HG02759 (cell line): ENCODE data around the gene MEG3.
"Not testable (repeated sequence)": the region's sequence is repeated elsewhere in the genome, so short reads cannot be mapped to it uniquely, and the experiment has no call there.

ENCODE experiments used
- ATAC-seq: cut with Tn5 transposase; IDR thresholded peaks from one replicate; pipeline ENCODE4 v1.9.1; 2021; ENCODE audit warnings: mild to moderate bottlenecking, moderate library complexity; ENCODE audit not compliant: unreplicated experiment

Gene MEG3

DNA sequence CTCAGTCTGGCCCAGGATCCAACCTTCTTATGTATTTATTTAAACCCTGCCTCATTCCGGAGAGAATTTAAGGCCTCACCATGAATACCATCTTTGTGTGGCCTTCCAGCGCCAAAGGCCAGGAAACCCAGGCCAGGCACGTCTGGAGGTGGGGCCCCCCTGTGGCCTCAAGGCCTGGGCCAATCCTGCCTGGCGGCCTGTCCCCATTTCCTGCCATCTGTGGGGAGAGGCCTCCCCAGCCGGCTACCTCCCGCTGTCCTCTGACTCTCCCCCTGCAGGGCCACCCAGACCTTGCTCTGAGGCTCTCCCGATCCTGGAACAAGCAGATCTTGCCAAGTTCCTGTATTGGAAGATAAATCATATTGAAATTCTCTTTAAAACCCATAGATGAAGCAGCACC lies 37.4 kb upstream of the MEG3 start:
- no peak for ATAC-seq

- ATAC-seq: no peak
These were observed 37.0 kb upstream of the MEG3 start for GRCh38 chr14:100788942-100789341.

GRCh38 chr14:100789460-100790417 lies 36.2 kb upstream of the MEG3 start:
- no peak for ATAC-seq

GRCh38 chr14:100790502-100791347 lies 35.2 kb upstream of the MEG3 start:
- ATAC-seq: no peak

DNA sequence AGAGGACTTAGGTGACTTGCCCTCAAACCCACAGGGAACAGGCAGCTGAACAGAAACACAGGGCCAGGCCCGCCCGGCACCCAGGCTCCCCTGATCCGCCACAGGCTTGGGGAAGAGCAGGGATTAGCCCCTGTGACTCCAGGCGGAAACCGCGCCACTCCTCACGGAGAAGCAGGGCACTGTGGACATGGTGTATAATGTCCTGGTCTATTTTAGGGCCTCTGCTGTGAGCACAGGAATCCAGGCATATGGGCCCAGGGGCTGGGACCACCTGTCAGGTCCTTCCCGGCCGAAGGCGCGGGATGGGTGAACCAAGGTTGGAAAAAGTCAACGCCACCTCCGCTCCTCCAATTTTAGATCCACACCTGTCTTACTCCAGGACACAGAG lies 34.6 kb upstream of the MEG3 start:
- no peak for ATAC-seq

DNA sequence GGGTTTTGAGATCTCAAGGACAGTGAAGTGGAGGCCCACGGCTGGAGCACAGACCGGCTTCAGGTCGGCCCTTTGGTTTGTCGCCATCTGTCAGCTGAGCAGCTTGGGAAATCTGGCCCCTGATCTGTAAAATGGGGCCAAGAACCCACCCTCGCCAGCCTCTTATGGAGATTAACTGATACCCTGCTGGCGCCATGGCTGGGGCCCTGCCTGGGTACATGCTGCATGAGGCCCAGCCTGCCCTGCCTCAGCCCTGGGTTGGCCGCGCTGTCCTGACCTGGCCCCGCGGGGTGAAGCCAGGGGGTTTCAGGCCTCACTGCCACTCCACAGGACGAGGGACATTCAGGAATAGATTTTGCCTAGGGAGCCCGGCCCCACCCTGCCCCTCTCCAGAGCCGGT lies 33.9 kb upstream of the MEG3 start:
- ATAC-seq: no peak

- no peak for ATAC-seq
These were observed 29.0 kb upstream of the MEG3 start for GRCh38 chr14:100796946-100797345.

DNA sequence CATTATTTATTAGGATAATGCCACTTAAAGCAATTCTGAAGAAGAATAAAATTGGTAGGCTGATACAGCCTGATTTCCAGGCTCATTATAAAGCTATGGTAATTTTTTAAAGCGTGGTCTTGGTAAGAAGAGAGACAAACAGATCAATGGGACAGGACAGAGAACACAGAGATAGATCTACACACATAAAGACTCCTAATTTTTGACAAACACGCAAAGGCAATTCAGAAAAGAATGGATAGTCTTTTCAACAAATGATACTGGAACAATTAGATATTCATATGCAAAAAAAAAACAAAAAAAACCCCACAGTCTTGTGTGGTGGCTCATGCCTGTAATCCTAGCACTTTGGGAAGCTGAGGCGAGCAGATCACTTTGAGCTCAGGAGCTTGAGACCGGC lies 25.9 kb upstream of the MEG3 start:
- ATAC-seq: no peak

DNA sequence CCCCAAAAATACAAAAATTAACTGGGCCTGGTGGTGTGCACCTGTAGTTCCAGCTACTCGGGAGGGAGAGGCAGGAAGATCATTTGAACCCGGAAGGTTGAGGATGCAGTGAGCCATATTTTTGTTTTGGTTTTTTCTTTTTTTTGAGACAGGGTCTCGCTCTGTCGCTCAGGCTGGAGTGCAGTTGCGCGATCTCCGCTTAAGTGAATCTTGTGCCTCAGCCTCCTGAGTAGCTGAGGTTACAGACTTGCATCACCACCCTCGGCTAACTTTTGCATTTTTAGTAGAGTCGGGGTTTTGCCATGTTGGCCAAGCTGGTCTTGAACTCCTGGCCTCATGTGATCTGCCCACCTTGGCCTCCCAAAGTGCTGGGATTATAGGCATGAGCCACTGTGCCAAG lies 24.5 kb upstream of the MEG3 start:
- ATAC-seq: not testable (repeated sequence)

GRCh38 chr14:100802179-100802578 lies 23.7 kb upstream of the MEG3 start:
- no peak for ATAC-seq

DNA sequence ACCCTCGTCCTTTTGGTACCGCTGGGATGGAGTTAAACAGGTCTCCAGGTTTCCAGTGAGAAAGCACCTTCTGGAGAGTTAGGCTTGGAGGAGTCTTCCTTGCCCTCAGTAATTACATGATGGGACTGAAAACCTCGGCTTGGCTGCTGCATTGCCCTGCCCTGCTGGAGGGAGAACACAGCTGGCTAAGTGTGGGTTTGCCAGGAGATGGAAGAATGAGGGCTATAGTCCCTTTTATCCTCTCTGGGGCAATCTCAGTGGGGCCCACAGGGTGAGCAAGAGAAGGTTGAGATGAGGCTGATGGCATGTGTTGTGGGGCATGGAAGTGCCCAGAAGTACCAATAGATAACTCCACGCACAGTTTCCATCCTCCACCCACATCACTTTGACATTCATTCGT lies 23.2 kb upstream of the MEG3 start:
- ATAC-seq: no peak

GRCh38 chr14:100803226-100803625 lies 22.7 kb upstream of the MEG3 start:
- no peak for ATAC-seq

- ATAC-seq: no peak
These were observed 22.2 kb upstream of the MEG3 start for GRCh38 chr14:100803676-100804075.

GRCh38 chr14:100804138-100804537 lies 21.8 kb upstream of the MEG3 start:
- no peak for ATAC-seq

- ATAC-seq: no peak
These were observed 21.2 kb upstream of the MEG3 start for GRCh38 chr14:100804558-100805309.

DNA sequence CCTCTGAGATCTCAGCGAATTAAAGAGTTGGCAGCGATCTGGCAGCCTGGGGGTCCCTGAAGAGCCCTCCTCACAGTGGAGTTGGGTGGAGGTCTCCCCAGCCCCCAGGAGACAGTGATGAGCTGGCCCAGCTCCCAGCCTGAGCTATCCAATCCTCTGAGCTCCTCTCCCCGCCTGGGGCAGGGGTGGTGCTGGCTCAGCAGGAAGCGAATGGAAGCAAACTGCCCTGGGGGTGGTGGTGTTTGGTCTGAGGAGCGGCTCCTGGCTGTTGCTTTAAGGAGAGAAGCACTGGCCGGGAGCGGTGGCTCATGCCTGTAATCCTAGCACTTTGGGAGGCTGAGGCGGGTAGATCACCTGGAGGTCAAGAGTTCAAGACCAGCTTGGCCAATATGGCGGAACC lies 19.5 kb upstream of the MEG3 start:
- no peak for ATAC-seq

DNA sequence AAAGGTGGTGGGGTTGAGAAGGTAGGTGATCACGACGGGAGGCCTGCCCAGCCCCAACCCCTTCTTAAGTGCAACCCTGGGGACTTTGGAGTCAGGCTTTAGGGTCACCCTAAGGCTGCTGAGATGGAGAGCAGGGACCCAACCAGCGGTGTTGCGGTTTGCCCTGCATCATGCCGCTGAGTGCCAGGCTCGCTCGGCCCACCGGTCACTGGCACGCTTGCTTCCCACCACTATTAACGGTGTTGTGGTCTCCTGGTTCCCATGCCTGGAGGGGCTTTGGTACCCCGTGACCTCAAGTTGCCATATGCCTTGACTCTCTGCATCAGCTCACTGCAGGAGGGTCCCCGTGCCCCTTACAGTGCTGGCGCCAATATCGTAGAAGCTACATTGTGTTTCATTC lies 18.4 kb upstream of the MEG3 start:
- ATAC-seq: no peak

DNA sequence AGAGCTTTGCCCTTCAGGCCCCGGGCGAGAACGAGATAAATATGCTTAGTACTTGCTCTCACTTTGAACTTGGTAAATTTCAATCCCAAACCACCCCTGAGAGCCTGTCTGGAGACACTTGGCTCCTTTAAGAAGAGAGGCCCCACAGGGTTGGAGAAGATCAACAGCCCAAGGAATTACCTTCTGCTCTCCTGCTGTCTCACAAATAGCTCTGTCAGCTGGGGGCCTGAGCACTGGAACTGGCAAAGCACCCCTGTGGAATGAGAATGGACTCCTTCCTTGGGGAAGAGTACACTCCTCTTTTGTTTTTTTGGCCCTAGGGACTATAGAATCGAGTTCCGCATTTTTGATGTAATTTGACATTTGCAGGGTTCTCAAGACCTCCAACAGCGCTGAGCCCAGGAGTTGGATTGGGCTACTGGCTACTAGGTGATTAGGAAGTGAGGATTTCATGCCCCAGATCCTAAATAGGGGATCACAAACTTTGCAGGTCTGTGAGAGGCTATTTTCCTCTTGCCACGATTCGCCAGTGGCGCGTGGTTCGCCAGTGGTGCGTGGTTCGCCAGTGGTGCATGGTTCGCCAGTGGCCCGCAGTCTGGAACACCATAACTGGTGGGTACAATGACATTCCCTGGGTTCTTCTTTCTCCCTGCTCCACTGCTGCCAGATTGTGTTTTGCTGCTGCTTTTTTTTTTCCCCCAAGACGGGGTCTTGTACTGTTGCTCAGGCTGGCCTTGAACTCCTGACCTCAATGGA lies 17.8 kb upstream of the MEG3 start:
- no peak for ATAC-seq

DNA sequence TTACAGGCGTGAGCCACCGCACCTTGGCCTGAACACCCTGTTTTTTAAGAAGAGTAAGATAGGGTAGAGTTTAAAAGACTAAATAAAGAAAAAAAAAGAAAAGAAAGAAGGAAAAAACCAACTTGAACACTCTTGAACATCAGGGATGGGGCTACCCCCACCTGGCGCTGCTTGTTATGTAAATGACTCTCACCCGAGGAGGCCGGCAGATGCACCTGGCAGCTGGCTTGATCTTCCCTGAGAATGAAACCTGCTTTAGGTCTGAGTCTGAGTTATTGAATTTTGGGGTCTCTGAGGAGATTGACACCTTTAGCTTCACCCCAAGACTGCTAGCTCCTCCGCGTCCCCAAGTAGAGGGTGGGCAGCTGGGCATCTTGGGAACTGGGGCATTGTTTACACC lies 15.5 kb upstream of the MEG3 start:
- ATAC-seq: no peak

- ATAC-seq: no peak
These were observed 15.0 kb upstream of the MEG3 start for GRCh38 chr14:100810861-100811461.
